GM19397 (cell line): Measurements from ENCODE around the gene NEDD1.

Source experiments
- ATAC-seq: cut with Tn5 transposase; IDR thresholded peaks from one replicate; pipeline ENCODE4 v1.9.1; 2021; ENCODE audit warnings: mild to moderate bottlenecking, moderate library complexity; ENCODE audit not compliant: unreplicated experiment

Gene NEDD1

GRCh38 chr12:96906849-96907670 lies at the start of gene NEDD1:
Gene NEDD1, plus strand, starts transcription at chr12:96907257. Its CDS starts 2,503 bp downstream, at chr12:96909760.
- peak; percentile 97 for ATAC-seq

GRCh38 chr12:96858162-96858561 lies 48.9 kb upstream of the NEDD1 start:
- no peak for ATAC-seq

- ATAC-seq, result no peak
These were observed 45.4 kb upstream of the NEDD1 start for GRCh38 chr12:96861656-96862055.

- no peak for ATAC-seq
These were observed 44.7 kb upstream of the NEDD1 start for GRCh38 chr12:96862326-96862725.

GRCh38 chr12:96864335-96864734 lies 42.7 kb upstream of the NEDD1 start:
- no peak for ATAC-seq

- ATAC-seq, result no peak
These were observed 40.1 kb upstream of the NEDD1 start for GRCh38 chr12:96866801-96867590.

- no peak for ATAC-seq
These were observed 36.1 kb upstream of the NEDD1 start for GRCh38 chr12:96870946-96871345.

- ATAC-seq, result no peak
These were observed 34.1 kb upstream of the NEDD1 start for GRCh38 chr12:96872961-96873360.

GRCh38 chr12:96874211-96874610 lies 32.8 kb upstream of the NEDD1 start:
- ATAC-seq, result no peak

GRCh38 chr12:96876966-96877365 lies 30.1 kb upstream of the NEDD1 start:
- no peak for ATAC-seq

- ATAC-seq, result no peak
These were observed 28.4 kb upstream of the NEDD1 start for GRCh38 chr12:96878704-96879103.

GRCh38 chr12:96879301-96879700 lies 27.8 kb upstream of the NEDD1 start:
- ATAC-seq, result no peak

GRCh38 chr12:96880220-96880619 lies 26.8 kb upstream of the NEDD1 start:
- no peak for ATAC-seq

GRCh38 chr12:96881608-96882007 lies 25.4 kb upstream of the NEDD1 start:
- ATAC-seq, result no peak

- ATAC-seq, result no peak
These were observed 24.2 kb upstream of the NEDD1 start for GRCh38 chr12:96882862-96883261.

GRCh38 chr12:96883571-96883970 lies 23.5 kb upstream of the NEDD1 start:
- ATAC-seq, result no peak

GRCh38 chr12:96886998-96887677 lies 19.9 kb upstream of the NEDD1 start:
- no peak for ATAC-seq

GRCh38 chr12:96889273-96889933 lies 17.7 kb upstream of the NEDD1 start:
- ATAC-seq, result no peak

- no peak for ATAC-seq
These were observed 16.7 kb upstream of the NEDD1 start for GRCh38 chr12:96890331-96890730.

- ATAC-seq, result no peak
These were observed 15.0 kb upstream of the NEDD1 start for GRCh38 chr12:96892104-96892503.

GRCh38 chr12:96897421-96897820 lies 9.6 kb upstream of the NEDD1 start:
- ATAC-seq, result no peak
